Middle frontal gyrus (tissue), 1 donor: ENCODE measurements around the gene NLRC3.

Source experiments
- DNase-seq: peaks from one replicate; pipeline ENCODE4 v3.0.0-alpha.2; 2015; ENCODE audit warnings: low spot score; ENCODE audit errors: extremely low spot score

Gene NLRC3

GRCh38 chr16:3597226-3597625 is 20.0 kb upstream of the NLRC3 start:
- no peak for DNase-seq

GRCh38 chr16:3596101-3596861 is 19.1 kb upstream of the NLRC3 start:
- DNase-seq = no peak

- DNase-seq = no peak
Measured at GRCh38 chr16:3595521-3596021, 18.4 kb upstream of the NLRC3 start.

- DNase-seq = no peak
Measured at GRCh38 chr16:3595110-3595486, 17.9 kb upstream of the NLRC3 start.

GRCh38 chr16:3594316-3595109 is 17.3 kb upstream of the NLRC3 start:
- DNase-seq = no peak

GRCh38 chr16:3592559-3592958 is 15.4 kb upstream of the NLRC3 start:
- DNase-seq = no peak

- no peak for DNase-seq
Measured at GRCh38 chr16:3591991-3592390, 14.8 kb upstream of the NLRC3 start.

- DNase-seq = no peak
Measured at GRCh38 chr16:3591436-3591803, 14.2 kb upstream of the NLRC3 start.

- DNase-seq = no peak
Measured at GRCh38 chr16:3590736-3591435, 13.7 kb upstream of the NLRC3 start.

- no peak for DNase-seq
Measured at GRCh38 chr16:3589991-3590701, 12.9 kb upstream of the NLRC3 start.

GRCh38 chr16:3589441-3589921 is 12.3 kb upstream of the NLRC3 start:
- no peak for DNase-seq

- DNase-seq = no peak
Measured at GRCh38 chr16:3589001-3589400, 11.8 kb upstream of the NLRC3 start.

GRCh38 chr16:3587547-3588110 is 10.4 kb upstream of the NLRC3 start:
- no peak for DNase-seq

GRCh38 chr16:3584412-3584811 is 7.2 kb upstream of the NLRC3 start:
- no peak for DNase-seq

GRCh38 chr16:3583303-3584038 is 6.3 kb upstream of the NLRC3 start:
- no peak for DNase-seq

- DNase-seq = no peak
Measured at GRCh38 chr16:3582276-3583165, 5.3 kb upstream of the NLRC3 start.

GRCh38 chr16:3581392-3581791 is 4.2 kb upstream of the NLRC3 start:
- DNase-seq = no peak

- DNase-seq = no peak
Measured at GRCh38 chr16:3580686-3581085, 3.5 kb upstream of the NLRC3 start.

GRCh38 chr16:3580251-3580651 is 3.0 kb upstream of the NLRC3 start:
- DNase-seq = no peak
